MM.1S (cell line): ENCODE measurements around the gene ARRDC3.

ENCODE experiments used
- DNase-seq: peaks from one replicate; pipeline ENCODE4 v3.0.0-alpha.2; 2015
- H2AFZ ChIP-seq: fragments of 300-600 bp; sonication (generic); 2 replicates; pipeline ENCODE4 v1.6.0; 2016; ENCODE audit warnings: antibody characterized with exemption, low read length
- H3F3A ChIP-seq: fragments of 300-600 bp; sonication (generic); 2 replicates; pipeline ENCODE4 v1.6.1; 2016; ENCODE audit warnings: mild to moderate bottlenecking, antibody characterized with exemption, low read length, moderate library complexity, mixed read lengths; ENCODE audit not compliant: insufficient read depth
- H3K27ac ChIP-seq: fragments of 300-600 bp; sonication (generic); 2 replicates; pipeline ENCODE4 v1.5.1; 2016; ENCODE audit warnings: mild to moderate bottlenecking, low read length
- H3K27me3 ChIP-seq: fragments of 300-600 bp; sonication (generic); replicated peaks from 2 replicates; pipeline ENCODE4 v1.6.0; 2016; ENCODE audit warnings: low read length; ENCODE audit not compliant: insufficient read depth
- H3K36me3 ChIP-seq: fragments of 300-600 bp; sonication (generic); replicated peaks from 2 replicates; pipeline ENCODE4 v1.6.1; 2016; ENCODE audit warnings: mild to moderate bottlenecking, low read length, mixed read lengths; ENCODE audit not compliant: insufficient read depth
- H3K4me1 ChIP-seq: fragments of 300-600 bp; sonication (generic); 2 replicates; pipeline ENCODE4 v1.6.1; 2016; ENCODE audit warnings: low read length, mixed read lengths
- H3K4me2 ChIP-seq: fragments of 300-600 bp; sonication (generic); 2 replicates; pipeline ENCODE4 v1.6.0; 2016; ENCODE audit warnings: low read depth, low read length
- H3K4me3 ChIP-seq: fragments of 300-600 bp; sonication (generic); 2 replicates; pipeline ENCODE4 v1.5.1; 2016; ENCODE audit warnings: low read length, mixed read lengths
- H3K79me2 ChIP-seq: fragments of 300-600 bp; sonication (generic); 2 replicates; pipeline ENCODE4 v1.6.1; 2016; ENCODE audit warnings: mixed run types, low read length, mixed read lengths
- H3K9ac ChIP-seq: fragments of 300-600 bp; sonication (generic); 2 replicates; pipeline ENCODE4 v1.6.1; 2016; ENCODE audit warnings: low read length, mixed read lengths
- H3K9me2 ChIP-seq: fragments of 300-600 bp; sonication (generic); replicated peaks from 2 replicates; pipeline ENCODE4 v1.6.1; 2016; ENCODE audit warnings: mild to moderate bottlenecking, low read length, mixed read lengths; ENCODE audit not compliant: insufficient read depth
- H3K9me3 ChIP-seq: fragments of 300-600 bp; sonication (generic); replicated peaks from 2 replicates; pipeline ENCODE4 v1.6.1; 2016; ENCODE audit warnings: mild to moderate bottlenecking, low read length, mixed read lengths; ENCODE audit not compliant: insufficient read depth
- H4K20me1 ChIP-seq: fragments of 300-600 bp; sonication (generic); 2 replicates; pipeline ENCODE4 v1.6.1; 2016; ENCODE audit warnings: mild to moderate bottlenecking, low read length, moderate library complexity, mixed read lengths; ENCODE audit not compliant: insufficient read depth
- EZH2 ChIP-seq: fragments of 300-600 bp; sonication (generic); optimal IDR thresholded peaks from 2 replicates; pipeline ENCODE3; 2017; ENCODE audit warnings: low read depth, mild to moderate bottlenecking, antibody characterized with exemption, low read length, mixed read lengths
- EZH2phosphoT487 ChIP-seq: fragments of 300-600 bp; sonication (generic); IDR thresholded peaks from 2 replicates; pipeline ENCODE4 v1.6.1; 2018; ENCODE audit warnings: antibody characterized with exemption, low read length
- TF ChIP-seq, protein P1 (sequence below): fragments of 300-600 bp; sonication (generic); IDR thresholded peaks from 2 replicates; pipeline ENCODE4 v1.5.1; 2016; ENCODE audit warnings: antibody characterized with exemption, low read length, mixed read lengths

Gene ARRDC3

DNA sequence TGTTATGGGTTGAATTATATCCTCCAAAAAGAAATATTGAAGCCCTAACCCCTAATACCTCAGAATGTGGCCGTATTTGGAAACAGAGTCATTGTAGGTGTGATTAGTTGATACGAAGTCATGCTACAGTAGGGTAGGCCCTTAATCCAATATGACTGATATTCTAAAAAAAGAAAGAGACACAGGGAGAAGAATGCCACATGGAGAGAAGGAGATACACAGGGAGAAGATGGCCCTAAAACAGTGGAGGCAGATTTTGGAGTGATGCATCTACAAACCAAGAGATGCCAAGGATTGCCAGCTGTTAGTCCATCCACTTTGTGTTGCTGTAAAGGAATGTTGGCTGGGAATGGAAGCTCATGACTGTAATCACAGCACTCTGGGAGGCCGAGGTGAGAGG, 21.3 kb downstream of the ARRDC3 start:
- peak overlapping the region; percentile 24; the same call in 1 of the 2 replicates for H3K4me3 ChIP-seq
- H3K4me2 ChIP-seq = peak overlapping the region; percentile 67
- peak overlapping the region; percentile 48; the same call in 1 of the 2 replicates for H3K27ac ChIP-seq

DNA sequence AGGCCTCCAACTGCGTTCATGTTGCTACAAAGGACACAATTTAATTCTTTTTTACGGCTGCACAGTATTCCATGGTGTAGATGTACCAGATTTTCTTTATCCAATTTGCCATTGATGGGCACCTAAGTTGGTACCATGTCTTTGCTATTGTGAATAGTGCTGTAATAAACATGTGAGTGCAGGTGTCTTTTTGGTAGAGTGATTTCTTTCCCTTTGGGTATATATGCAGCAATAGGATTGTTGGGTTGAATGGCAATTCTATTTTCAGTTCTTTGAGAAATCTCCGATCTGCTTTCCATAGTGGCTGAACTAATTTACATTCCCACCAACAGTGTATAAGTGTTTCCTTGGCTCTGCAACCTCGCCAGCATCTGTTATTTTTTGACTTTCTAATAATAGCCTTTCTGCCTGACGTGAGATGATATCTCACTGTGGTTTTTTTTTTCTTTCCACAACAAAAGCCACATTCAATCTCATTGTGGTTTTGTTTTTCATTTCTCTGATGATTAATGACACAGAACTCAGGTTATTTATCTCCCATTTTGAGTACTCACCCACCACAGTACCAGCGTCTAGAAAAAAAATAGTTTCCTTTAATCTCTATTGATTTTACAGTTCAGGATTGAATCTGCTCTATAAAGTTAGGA, 21.9 kb downstream of the ARRDC3 start:
- DNase-seq = peak; percentile 90
- H3K36me3 ChIP-seq = no peaks in the 10 kb centered on the region
- TF ChIP-seq EZH2 = no peak
- TF ChIP-seq, protein P1, sequence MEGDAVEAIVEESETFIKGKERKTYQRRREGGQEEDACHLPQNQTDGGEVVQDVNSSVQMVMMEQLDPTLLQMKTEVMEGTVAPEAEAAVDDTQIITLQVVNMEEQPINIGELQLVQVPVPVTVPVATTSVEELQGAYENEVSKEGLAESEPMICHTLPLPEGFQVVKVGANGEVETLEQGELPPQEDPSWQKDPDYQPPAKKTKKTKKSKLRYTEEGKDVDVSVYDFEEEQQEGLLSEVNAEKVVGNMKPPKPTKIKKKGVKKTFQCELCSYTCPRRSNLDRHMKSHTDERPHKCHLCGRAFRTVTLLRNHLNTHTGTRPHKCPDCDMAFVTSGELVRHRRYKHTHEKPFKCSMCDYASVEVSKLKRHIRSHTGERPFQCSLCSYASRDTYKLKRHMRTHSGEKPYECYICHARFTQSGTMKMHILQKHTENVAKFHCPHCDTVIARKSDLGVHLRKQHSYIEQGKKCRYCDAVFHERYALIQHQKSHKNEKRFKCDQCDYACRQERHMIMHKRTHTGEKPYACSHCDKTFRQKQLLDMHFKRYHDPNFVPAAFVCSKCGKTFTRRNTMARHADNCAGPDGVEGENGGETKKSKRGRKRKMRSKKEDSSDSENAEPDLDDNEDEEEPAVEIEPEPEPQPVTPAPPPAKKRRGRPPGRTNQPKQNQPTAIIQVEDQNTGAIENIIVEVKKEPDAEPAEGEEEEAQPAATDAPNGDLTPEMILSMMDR = no peak
- TF ChIP-seq EZH2phosphoT487 = no peak
- H3K4me3 ChIP-seq = peak overlapping the region; percentile 24; the same call in 1 of the 2 replicates
- no peaks in the 10 kb centered on the region for H3K27me3 ChIP-seq
- H3K4me1 ChIP-seq = peaks cover 18% of the 10 kb centered on the region
- peak overlapping the region; percentile 67 for H3K4me2 ChIP-seq
- H3K9me2 ChIP-seq = no peaks in the 10 kb centered on the region
- no peak overlapping the region for H2AFZ ChIP-seq
- peak overlapping the region; percentile 47; the same call in 1 of the 2 replicates for H3K9ac ChIP-seq
- H3F3A ChIP-seq = peaks cover 13% of the 10 kb centered on the region
- no peaks in the 10 kb centered on the region for H3K9me3 ChIP-seq
- H3K79me2 ChIP-seq = no peaks in the 10 kb centered on the region
- peak overlapping the region; percentile 48; the same call in 1 of the 2 replicates for H3K27ac ChIP-seq
- H4K20me1 ChIP-seq = no peaks in the 10 kb centered on the region

More for the DNA sequence above, 21.3 kb downstream of the ARRDC3 start:
- DNase-seq = no peak
- H3K9ac ChIP-seq = peak overlapping the region; percentile 47; the same call in 1 of the 2 replicates
- no peak overlapping the region for H2AFZ ChIP-seq
- H3K27me3 ChIP-seq = no peaks in the 10 kb centered on the region
- TF ChIP-seq EZH2 (no peak), EZH2phosphoT487 (no peak)
- TF ChIP-seq, protein P1 = no peak
- H3K79me2 ChIP-seq = no peaks in the 10 kb centered on the region
- H3K36me3 ChIP-seq = no peaks in the 10 kb centered on the region
- H3K9me2 ChIP-seq = no peaks in the 10 kb centered on the region
- no peaks in the 10 kb centered on the region for H4K20me1 ChIP-seq
- peaks cover 18% of the 10 kb centered on the region for H3K4me1 ChIP-seq
- H3F3A ChIP-seq = peaks cover 15% of the 10 kb centered on the region
- no peaks in the 10 kb centered on the region for H3K9me3 ChIP-seq

DNA sequence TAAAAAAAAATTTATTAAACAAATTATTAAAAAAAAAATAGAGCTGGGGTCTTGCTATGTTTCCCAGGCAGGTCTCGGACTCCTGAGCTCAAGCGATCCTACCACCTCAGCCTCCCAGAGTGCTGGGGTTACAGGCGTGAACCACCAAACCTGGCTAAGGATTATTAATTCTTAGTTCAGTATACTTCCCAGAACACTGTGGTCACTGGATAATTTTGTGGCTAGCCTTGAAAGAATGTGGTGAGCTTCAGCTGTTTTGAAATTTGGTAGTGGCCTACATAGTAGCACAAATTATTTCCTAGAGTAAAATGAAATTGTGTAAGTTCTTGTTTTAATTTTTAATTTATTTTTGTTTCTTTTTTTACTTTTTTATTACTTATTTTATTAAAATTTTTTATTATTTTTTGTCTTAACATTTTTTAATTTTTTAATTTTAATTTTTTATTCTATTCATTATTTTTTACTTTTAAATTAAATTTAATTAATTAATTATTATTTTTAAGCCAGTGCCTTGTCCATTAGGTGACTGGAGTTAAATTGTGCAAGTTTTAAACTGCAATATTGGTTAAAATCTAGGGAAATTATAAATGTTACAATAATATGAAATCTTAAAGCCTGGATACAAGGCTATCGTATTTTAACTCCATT, 23.0 kb downstream of the ARRDC3 start:
- Histone ChIP-seq H3K9me2 (no peaks in the 10 kb centered on the region), H3K4me3 (no peak overlapping the region), H3K27me3 (no peaks in the 10 kb centered on the region), H2AFZ (no peak overlapping the region), H4K20me1 (no peaks in the 10 kb centered on the region), H3K79me2 (no peaks in the 10 kb centered on the region), H3K9me3 (no peaks in the 10 kb centered on the region), H3K9ac (no peak overlapping the region), H3K4me2 (0 out of 2 replicates have a peak overlapping the region, but pooled peaks have one; percentile 67), H3F3A (peaks cover 11% of the 10 kb centered on the region; the same call in 1 of the 2 replicates), H3K4me1 (peaks cover 18% of the 10 kb centered on the region), H3K36me3 (no peaks in the 10 kb centered on the region), H3K27ac (no peak overlapping the region)
- DNase-seq = no peak
- TF ChIP-seq, protein P1 = no peak
- no peak for TF ChIP-seq EZH2
- no peak for TF ChIP-seq EZH2phosphoT487
